ENCODE results near the gene EPN3.

GRCh38 chr17:50522766-50523165 is 9.8 kb upstream of the EPN3 start:
- no peak for TF ChIP-seq GATA2 (IDR thresholded peaks at IDR 0.05; ENCODE audit: low read depth, low read length)
- TF ChIP-seq GATA3 (IDR thresholded peaks at IDR 0.05; ENCODE audit: low read depth, low read length): no peak

All from SH-SY5Y (cell line).